Stimulated activated CD4-positive, alpha-beta T cell treated with anti-CD3 and anti-CD28 coated beads, TNF-alpha, amount 100 ng/mL, for 48 hours (primary cell): ENCODE data around the gene HNRNPUL1.

Experiments
- DNase-seq, 3 donors: peaks; one replicate each; pipeline ENCODE4 v3.0.0-alpha.2; 2020; ENCODE audit warnings: low read depth in 3 of 3

The HNRNPUL1 gene

GRCh38 chr19:41353466-41354342 is 89.5 kb downstream of the HNRNPUL1 start, which contains the start of gene TGFB1:
Gene TGFB1, minus strand, starts transcription at chr19:41353922. Its CDS starts 878 bp downstream, at chr19:41353044.
- peak; percentile 78 to 88 (median 78) for DNase-seq

GRCh38 chr19:41354343-41354953 is 90.3 kb downstream of the HNRNPUL1 start:
- no peak for DNase-seq

- DNase-seq: no peak
Observed at GRCh38 chr19:41355035-41355434, 90.9 kb downstream of the HNRNPUL1 start.

- no peak for DNase-seq
Observed at GRCh38 chr19:41355802-41356201, 91.6 kb downstream of the HNRNPUL1 start.

GRCh38 chr19:41356984-41357739 is 93.0 kb downstream of the HNRNPUL1 start:
- DNase-seq: no peak
